ENCODE data around the gene PFKFB2.

GRCh38 chr1:207056673-207057072 is 3.6 kb downstream of the PFKFB2 start:
- TF ChIP-seq EZH2phosphoT487 (IDR thresholded peaks at IDR 0.05; ENCODE audit: borderline replicate concordance, low read length) (no peak), CTCF (IDR thresholded peaks at IDR 0.05; ENCODE audit: low read depth, low read length, poor library complexity, severe bottlenecking) (no peak)

Data from DOHH2 (cell line).